HG03565 (cell line): ENCODE results near the gene GBP5.
"Not testable (repeated sequence)": the region's sequence is repeated elsewhere in the genome, so short reads cannot be mapped to it uniquely, and the experiment has no call there.

ENCODE experiments used
- ATAC-seq: cut with Tn5 transposase; IDR thresholded peaks from one replicate; pipeline ENCODE4 v1.9.1; 2021; ENCODE audit warnings: mild to moderate bottlenecking, moderate library complexity; ENCODE audit not compliant: unreplicated experiment

GBP5 gene

GRCh38 chr1:89284078-89284763 lies 11.6 kb upstream of the GBP5 start:
- not testable (repeated sequence) for ATAC-seq

- ATAC-seq, result no peak
These were observed 8.1 kb upstream of the GBP5 start for GRCh38 chr1:89280766-89281165.

GRCh38 chr1:89279011-89279466 lies 6.4 kb upstream of the GBP5 start:
- ATAC-seq, result no peak

- ATAC-seq, result no peak
These were observed 5.1 kb upstream of the GBP5 start for GRCh38 chr1:89277725-89278124.

- ATAC-seq, result no peak
These were observed 4.0 kb upstream of the GBP5 start for GRCh38 chr1:89276690-89277089.

GRCh38 chr1:89274411-89274857 lies 1.8 kb upstream of the GBP5 start:
- no peak for ATAC-seq

GRCh38 chr1:89273324-89273778 lies 691 bp upstream of the GBP5 start:
- no peak for ATAC-seq

GRCh38 chr1:89271341-89272015 lies 1.2 kb downstream of the GBP5 start:
- no peak for ATAC-seq

- ATAC-seq, result no peak
These were observed 2.2 kb downstream of the GBP5 start for GRCh38 chr1:89270423-89270822.

- ATAC-seq, result no peak
These were observed 3.4 kb downstream of the GBP5 start for GRCh38 chr1:89269277-89269676.

GRCh38 chr1:89262643-89263042 lies 10.0 kb downstream of the GBP5 start:
- no peak for ATAC-seq

GRCh38 chr1:89261926-89262515 lies 10.6 kb downstream of the GBP5 start:
- no peak for ATAC-seq

- no peak for ATAC-seq
These were observed 11.9 kb downstream of the GBP5 start for GRCh38 chr1:89260566-89261255.

- ATAC-seq, result no peak
These were observed 12.6 kb downstream of the GBP5 start for GRCh38 chr1:89260042-89260441.

GRCh38 chr1:89259283-89259971 lies 13.2 kb downstream of the GBP5 start:
- no peak for ATAC-seq

- ATAC-seq, result no peak
These were observed 15.6 kb downstream of the GBP5 start for GRCh38 chr1:89257041-89257440.

GRCh38 chr1:89255581-89255980 lies 17.1 kb downstream of the GBP5 start:
- not testable (repeated sequence) for ATAC-seq

GRCh38 chr1:89254658-89255287 lies 17.9 kb downstream of the GBP5 start:
- no peak for ATAC-seq

GRCh38 chr1:89243046-89243445 lies 29.6 kb downstream of the GBP5 start:
- no peak for ATAC-seq
